Keratinocyte (primary cell): ENCODE results near the gene SMARCD3. TPM values are rescaled to one million over a fixed set of nuclear protein-coding genes. Genes with fewer than 3 reads are reported as not detected.

Source experiments
- DNase-seq: peaks from one replicate; pipeline ENCODE4 v3.0.0-alpha.2; 2011; ENCODE audit warnings: low read depth, missing footprints, low spot score
- FAIRE-seq: peaks from 2 replicates; lab custom pipeline; 2011; peaks lifted over from hg19 to GRCh38; lab: Jason Lieb, UNC
- H2AFZ ChIP-seq: 2 replicates; pipeline ENCODE4 v1.6.0; 2012; ENCODE audit warnings: low read length, control low read depth, inconsistent platforms; ENCODE audit not compliant: control insufficient read depth
- H3K27ac ChIP-seq: 2 replicates; pipeline ENCODE4 v1.5.1; 2011; ENCODE audit warnings: low read length; ENCODE audit not compliant: control insufficient read depth, insufficient read depth
- H3K27me3 ChIP-seq: 3 replicates; pipeline ENCODE4 v1.6.0; 2011; ENCODE audit warnings: low read length; ENCODE audit not compliant: control insufficient read depth, insufficient read depth; ENCODE audit errors: extremely low read depth
- H3K36me3 ChIP-seq, 2 experiments: 2 replicates in 1 of 2; 3 replicates in 1 of 2; pipeline ENCODE4 v1.5.1; 2011; ENCODE audit warnings: low read length in 2 of 2, mild to moderate bottlenecking in 1 of 2; ENCODE audit not compliant: control insufficient read depth in 2 of 2, insufficient read depth in 2 of 2; ENCODE audit errors: extremely low read depth in 1 of 2
- H3K4me1 ChIP-seq: 3 replicates; pipeline ENCODE4 v1.5.1; 2011; ENCODE audit warnings: low read length; ENCODE audit not compliant: control insufficient read depth, insufficient read depth; ENCODE audit errors: extremely low read depth
- H3K4me2 ChIP-seq: 3 replicates; pipeline ENCODE4 v1.6.0; 2011; ENCODE audit warnings: low read depth, low read length; ENCODE audit not compliant: control insufficient read depth, insufficient read depth; ENCODE audit errors: extremely low read depth
- H3K4me3 ChIP-seq, 3 experiments: fragments of 200-600 bp in 1 of 3; sonication (generic) in 1 of 3; 2 replicates in 2 of 3; 3 replicates in 1 of 3; pipeline ENCODE4 v1.5.1; 2011 to 2016; ENCODE audit warnings: low read length in 3 of 3, mild to moderate bottlenecking in 3 of 3, control low read depth in 2 of 3, inconsistent platforms in 1 of 3, low read depth in 1 of 3, mixed read lengths in 1 of 3, mixed run types in 1 of 3, moderate library complexity in 1 of 3; ENCODE audit not compliant: control insufficient read depth in 2 of 3, insufficient read depth in 2 of 3; ENCODE audit errors: extremely low read depth in 1 of 3
- H3K79me2 ChIP-seq: 2 replicates; pipeline ENCODE4 v1.6.0; 2012; ENCODE audit warnings: low read length; ENCODE audit not compliant: control insufficient read depth, insufficient read depth
- H3K9ac ChIP-seq: 3 replicates; pipeline ENCODE4 v1.6.0; 2011; ENCODE audit warnings: low read length; ENCODE audit not compliant: control insufficient read depth, insufficient read depth; ENCODE audit errors: extremely low read depth
- H3K9me1 ChIP-seq: 3 replicates; pipeline ENCODE4 v1.6.0; 2011; ENCODE audit warnings: low read length; ENCODE audit not compliant: control insufficient read depth, insufficient read depth; ENCODE audit errors: extremely low read depth
- H3K9me3 ChIP-seq: 2 replicates; pipeline ENCODE4 v1.5.1; 2012; ENCODE audit warnings: low read depth, low read length; ENCODE audit not compliant: control insufficient read depth
- H4K20me1 ChIP-seq: 3 replicates; pipeline ENCODE4 v1.6.0; 2011; ENCODE audit warnings: low read length; ENCODE audit not compliant: control insufficient read depth, insufficient read depth; ENCODE audit errors: extremely low read depth
- CTCF ChIP-seq, 3 experiments: IDR thresholded peaks in 1 of 3; conservative IDR thresholded peaks in 1 of 3; optimal IDR thresholded peaks in 1 of 3; 2 replicates in 2 of 3; 3 replicates in 1 of 3; pipeline versions ENCODE3 to v1.5.1; 2011; ENCODE audit warnings: low read length in 3 of 3, mild to moderate bottlenecking in 3 of 3, moderate library complexity in 2 of 3, control low read depth in 1 of 3, inconsistent platforms in 1 of 3; ENCODE audit not compliant: insufficient read depth in 2 of 3; ENCODE audit errors: extremely low read depth in 1 of 3
- EZH2 ChIP-seq: IDR thresholded peaks from one replicate; pipeline ENCODE4 v1.6.1; 2012; ENCODE audit warnings: inconsistent platforms, mild to moderate bottlenecking, low read length, moderate library complexity
- dilution Hi-C: fragments of 300-500 bp; cut with MboI; formaldehyde crosslinking; loops from one replicate; pipeline ENCODE4 v1.7.0; 2020; ENCODE audit warnings: low sequenced_read_pairs; ENCODE audit not compliant: extremely low pct_ligation_motif_present
- polyA plus RNA-seq, 5 experiments: library from polyadenylated mRNA; depleted of rRNA in 3 of 5; stranded (reverse) in 3 of 5; stranded (forward) in 1 of 5; unstranded in 1 of 5; fragments of >200 nt; gene quantifications; 1 replicate in 1 of 5; 2 replicates in 3 of 5; 3 replicates in 1 of 5; pipeline versions ENCODE4 v1.2.1 to v1.2.3, GENCODE V29; 2011 to 2012; ENCODE audit warnings: missing spikeins in 2 of 5, low read depth in 1 of 5, low replicate concordance in 1 of 5

SMARCD3 gene
- polyA plus RNA-seq, 1 donor (not counting 4 experiments of a cell fraction or from before 2014, with no cell fraction given) = 3.0 TPM

GRCh38 chr7:151249732-151250072, 1.2 kb upstream of the SMARCD3 start:
- no peak overlapping the region for H3K27ac ChIP-seq
- no peak for FAIRE-seq
- H3K36me3 ChIP-seq = no peaks in the 10 kb centered on the region
- no peak overlapping the region for H2AFZ ChIP-seq
- H3K4me2 ChIP-seq = no peak overlapping the region
- H3K4me3 ChIP-seq = no peak overlapping the region
- TF ChIP-seq EZH2 = no peak
- TF ChIP-seq CTCF (optimal IDR thresholded peaks at IDR 0.05 in 1 of 3, IDR thresholded peaks at IDR 0.05 in 1 of 3, conservative IDR thresholded peaks at IDR 0.05 in 1 of 3; ENCODE audit: extremely low read depth in 1 of 3, insufficient read depth in 2 of 3, low read length in 3 of 3) = no peak
- H3K27me3 ChIP-seq = peaks cover 42% of the 10 kb centered on the region
- no peaks in the 10 kb centered on the region for H3K9me1 ChIP-seq
- DNase-seq = no peak
- H3K9me3 ChIP-seq = no peaks in the 10 kb centered on the region
- no peaks in the 10 kb centered on the region for H3K79me2 ChIP-seq
- dilution Hi-C loops = no loop called here
- peaks cover 14% of the 10 kb centered on the region for H3K4me1 ChIP-seq
- no peaks in the 10 kb centered on the region for H4K20me1 ChIP-seq
- H3K9ac ChIP-seq = no peak overlapping the region

- H3K4me1 ChIP-seq = peaks cover 14% of the 10 kb centered on the region
- dilution Hi-C loops = no loop called here
- TF ChIP-seq CTCF (optimal IDR thresholded peaks at IDR 0.05 in 1 of 3, IDR thresholded peaks at IDR 0.05 in 1 of 3, conservative IDR thresholded peaks at IDR 0.05 in 1 of 3; ENCODE audit: extremely low read depth in 1 of 3, insufficient read depth in 2 of 3, low read length in 3 of 3) = no peak
- no peak for TF ChIP-seq EZH2
- no peak for DNase-seq
- no peaks in the 10 kb centered on the region for H3K36me3 ChIP-seq
- peaks cover 41% of the 10 kb centered on the region for H3K27me3 ChIP-seq
- peak overlapping the region; percentile 79 for H3K4me2 ChIP-seq
- H3K9ac ChIP-seq = peak overlapping the region; percentile 22
- no peaks in the 10 kb centered on the region for H3K9me3 ChIP-seq
- H3K79me2 ChIP-seq = no peaks in the 10 kb centered on the region
- FAIRE-seq = no peak
- H3K4me3 ChIP-seq = peak overlapping the region in 1 of 3 experiments; percentile 27
- no peaks in the 10 kb centered on the region for H3K9me1 ChIP-seq
- H4K20me1 ChIP-seq = no peaks in the 10 kb centered on the region
- H3K27ac ChIP-seq = no peak overlapping the region
- peak overlapping the region; percentile 83 for H2AFZ ChIP-seq
Measured at GRCh38 chr7:151249034-151249731, 689 bp upstream of the SMARCD3 start.
